ENCODE results near the gene VMAC.

The VMAC gene

GRCh38 chr19:5955636-5955935, 50.9 kb downstream of the VMAC start:
- DNase-seq: no peak

GRCh38 chr19:5956323-5956722, 51.7 kb downstream of the VMAC start:
- DNase-seq: no peak

- DNase-seq: no peak
Observed at GRCh38 chr19:5956728-5957127, 52.1 kb downstream of the VMAC start.

GRCh38 chr19:5957170-5957569, 52.5 kb downstream of the VMAC start:
- DNase-seq: no peak

DNA sequence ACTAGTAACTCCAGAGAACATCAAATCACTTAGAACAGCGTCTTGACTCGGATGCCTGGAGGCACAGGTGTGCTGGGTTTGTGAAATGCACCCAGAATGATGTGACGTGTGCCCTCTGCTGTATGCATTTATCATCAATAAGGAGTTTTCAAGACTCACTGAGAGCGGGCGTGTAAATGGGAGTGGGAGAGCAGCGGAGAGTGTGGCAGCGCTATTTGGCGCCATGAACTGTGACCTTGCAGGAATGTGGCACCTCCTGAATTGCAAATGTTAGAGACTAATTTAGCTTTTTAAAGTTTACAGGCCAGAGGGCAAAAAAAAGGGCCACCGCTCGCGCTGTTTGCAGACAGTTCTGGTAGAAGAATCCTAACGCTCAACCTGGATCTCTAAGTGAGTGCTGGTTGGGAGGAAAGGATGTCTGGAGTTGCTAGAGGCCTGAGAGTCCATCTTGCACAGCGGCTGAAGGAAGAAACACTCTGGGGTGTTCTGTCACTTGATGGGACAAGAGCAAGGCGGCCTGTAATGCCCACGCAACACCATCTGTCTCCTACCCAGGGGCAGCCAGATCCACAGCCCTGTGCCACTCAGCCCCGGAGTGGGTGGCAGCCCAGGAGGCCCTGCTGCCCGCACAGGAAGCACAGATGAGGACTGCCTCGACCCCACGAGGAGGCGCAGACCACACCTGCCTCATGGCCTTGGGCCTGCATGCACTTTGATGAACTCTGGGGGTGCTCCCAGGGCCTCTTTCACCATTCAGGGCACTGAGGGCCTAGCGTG, 53.6 kb downstream of the VMAC start:
- no peak for DNase-seq

DNA sequence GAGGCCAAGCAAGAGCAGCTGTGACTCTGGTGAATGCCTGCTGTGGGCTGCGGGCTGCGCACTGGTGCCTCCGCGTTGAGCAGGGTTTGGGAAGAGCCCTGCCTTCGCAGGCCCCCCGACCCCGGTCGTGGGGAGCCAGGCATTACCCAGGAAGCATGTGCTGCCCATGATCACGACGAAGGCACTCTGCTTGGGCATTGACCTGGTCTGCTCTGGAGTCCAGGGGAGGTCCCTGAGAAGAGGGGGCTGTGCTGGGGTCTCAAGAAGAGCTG, 54.1 kb downstream of the VMAC start:
- no peak for DNase-seq

- DNase-seq: no peak
Observed at GRCh38 chr19:5959260-5960004, 54.8 kb downstream of the VMAC start.
